ENCODE data around the gene KCNMB4. TPM values are rescaled to one million over a fixed set of nuclear protein-coding genes. Genes with fewer than 3 reads are reported as not detected.

The KCNMB4 gene
- total and polyA plus RNA-seq, 2 donors (not counting 1 experiment from before 2014, with no cell fraction given): 0.66 to 0.67 TPM

DNA sequence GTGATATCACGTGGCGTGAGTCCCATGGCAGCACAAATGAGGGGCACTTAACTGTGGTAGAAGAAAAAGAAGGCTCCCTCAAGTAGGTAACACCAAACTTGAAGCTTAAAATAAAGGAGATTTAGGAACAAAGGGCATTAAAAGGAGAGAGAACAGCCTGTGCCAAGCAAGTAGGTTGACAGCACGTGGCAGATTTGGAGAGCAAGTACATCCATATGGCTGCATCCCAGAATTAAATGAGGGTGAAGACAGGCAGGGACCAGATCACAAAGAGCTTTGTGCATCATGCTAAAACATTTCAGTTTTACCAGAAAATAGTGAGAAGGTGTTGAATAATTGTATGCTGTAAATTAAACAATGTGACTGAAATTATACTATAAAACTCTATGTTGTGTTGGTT lies 32.8 kb downstream of the KCNMB4 start:
- no peaks in the 10 kb centered on the region for H3K79me2 ChIP-seq (ENCODE audit: control insufficient read depth, insufficient read depth, low read length)
- H3K4me2 ChIP-seq (replicated peaks; ENCODE audit: low read depth, low read length, poor library complexity, severe bottlenecking): no peak overlapping the region
- DNase-seq (no peak), ATAC-seq (ENCODE audit: low read depth) (no peak)
- H3K4me1 Mint-ChIP-seq: no peaks in the 10 kb centered on the region
- no peaks in the 10 kb centered on the region for H3K4me1 ChIP-seq (ENCODE audit: control insufficient read depth in 2 of 2, insufficient read depth in 2 of 2, low read length in 2 of 2)
- no peak overlapping the region for H3K4me3 Mint-ChIP-seq
- H3K4me3 ChIP-seq (ENCODE audit: control extremely low read depth in 1 of 5, extremely low read depth in 1 of 5, insufficient read depth in 1 of 5, low read depth in 2 of 5, low read length in 4 of 5): no peak overlapping the region
- H3K27ac ChIP-seq (ENCODE audit: low read length in 2 of 2): no peak overlapping the region
- H3K36me3 ChIP-seq (replicated peaks in 1 of 2; ENCODE audit: control extremely low read depth in 1 of 2, control insufficient read depth in 1 of 2, extremely low read depth in 1 of 2, insufficient read depth in 2 of 2, low read length in 1 of 2): no peaks in the 10 kb centered on the region
- H3K9ac ChIP-seq (ENCODE audit: low read length): no peak overlapping the region
- POLR2A ChIA-PET: no interaction called here
- CTCF ChIA-PET: no interaction called here
- no CpG with 5 or more reads among the region's 3 CpGs for WGBS (ENCODE audit: insufficient coverage)
- H4K20me1 ChIP-seq (ENCODE audit: control insufficient read depth, insufficient read depth, low read length, poor library complexity, severe bottlenecking): no peaks in the 10 kb centered on the region
- no peaks in the 10 kb centered on the region for H3K27me3 ChIP-seq (replicated peaks in 1 of 4; ENCODE audit: control extremely low read depth in 1 of 4, control insufficient read depth in 3 of 4, insufficient read depth in 4 of 4, low read length in 3 of 4)
- no peak overlapping the region for H3K27ac Mint-ChIP-seq
- intact Hi-C loops (cut with micrococcal nuclease): no loop called here
- no peak overlapping the region for H2AFZ ChIP-seq (ENCODE audit: insufficient read depth, low read depth, low read length, poor library complexity, severe bottlenecking)
- H3K9me3 Mint-ChIP-seq (ENCODE audit: insufficient read depth): no peaks in the 10 kb centered on the region
- H3K9me3 ChIP-seq (ENCODE audit: control extremely low read depth in 1 of 3, control insufficient read depth in 2 of 3, insufficient read depth in 1 of 3, low read length in 2 of 3): no peaks in the 10 kb centered on the region
- no peaks in the 10 kb centered on the region for H3K27me3 Mint-ChIP-seq
- TF ChIP-seq EZH2 (IDR thresholded peaks at IDR 0.05; ENCODE audit: borderline replicate concordance, insufficient read depth, low read depth, low read length, poor library complexity, severe bottlenecking): no peak
- TF ChIP-seq, protein P1, sequence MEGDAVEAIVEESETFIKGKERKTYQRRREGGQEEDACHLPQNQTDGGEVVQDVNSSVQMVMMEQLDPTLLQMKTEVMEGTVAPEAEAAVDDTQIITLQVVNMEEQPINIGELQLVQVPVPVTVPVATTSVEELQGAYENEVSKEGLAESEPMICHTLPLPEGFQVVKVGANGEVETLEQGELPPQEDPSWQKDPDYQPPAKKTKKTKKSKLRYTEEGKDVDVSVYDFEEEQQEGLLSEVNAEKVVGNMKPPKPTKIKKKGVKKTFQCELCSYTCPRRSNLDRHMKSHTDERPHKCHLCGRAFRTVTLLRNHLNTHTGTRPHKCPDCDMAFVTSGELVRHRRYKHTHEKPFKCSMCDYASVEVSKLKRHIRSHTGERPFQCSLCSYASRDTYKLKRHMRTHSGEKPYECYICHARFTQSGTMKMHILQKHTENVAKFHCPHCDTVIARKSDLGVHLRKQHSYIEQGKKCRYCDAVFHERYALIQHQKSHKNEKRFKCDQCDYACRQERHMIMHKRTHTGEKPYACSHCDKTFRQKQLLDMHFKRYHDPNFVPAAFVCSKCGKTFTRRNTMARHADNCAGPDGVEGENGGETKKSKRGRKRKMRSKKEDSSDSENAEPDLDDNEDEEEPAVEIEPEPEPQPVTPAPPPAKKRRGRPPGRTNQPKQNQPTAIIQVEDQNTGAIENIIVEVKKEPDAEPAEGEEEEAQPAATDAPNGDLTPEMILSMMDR (IDR thresholded peaks at IDR 0.05): no peak

DNA sequence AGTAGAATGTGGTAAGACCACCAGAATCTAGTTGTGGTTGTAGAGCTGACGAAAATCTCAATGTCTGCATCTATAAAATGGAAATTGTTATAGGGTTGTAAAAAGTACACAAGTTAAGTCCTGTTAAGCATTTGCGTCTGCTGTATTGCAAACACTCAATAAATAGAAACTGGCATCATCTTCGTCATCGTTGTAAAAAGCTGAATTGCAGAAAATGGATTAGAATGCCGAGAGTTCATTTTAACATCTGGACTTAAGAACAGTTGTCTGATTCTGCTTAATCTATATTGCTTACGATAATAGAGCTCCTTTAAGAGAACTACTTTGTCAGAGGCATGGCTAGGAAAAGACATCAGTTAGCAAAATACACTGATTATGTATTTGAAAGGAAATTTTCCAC lies 33.2 kb downstream of the KCNMB4 start:
- Mint-ChIP-seq H3K9me3 (ENCODE audit: insufficient read depth) (no peaks in the 10 kb centered on the region), H3K27ac (no peak overlapping the region), H3K27me3 (no peaks in the 10 kb centered on the region), H3K4me3 (no peak overlapping the region), H3K4me1 (no peaks in the 10 kb centered on the region)
- H3K9ac ChIP-seq (ENCODE audit: low read length): no peak overlapping the region
- no peaks in the 10 kb centered on the region for H3K79me2 ChIP-seq (ENCODE audit: control insufficient read depth, insufficient read depth, low read length)
- no peak overlapping the region for H3K4me2 ChIP-seq (replicated peaks; ENCODE audit: low read depth, low read length, poor library complexity, severe bottlenecking)
- CTCF ChIA-PET: no interaction called here
- H3K9me3 ChIP-seq (ENCODE audit: control extremely low read depth in 1 of 3, control insufficient read depth in 2 of 3, insufficient read depth in 1 of 3, low read length in 2 of 3): no peaks in the 10 kb centered on the region
- intact Hi-C loops (cut with micrococcal nuclease): no loop called here
- no peak overlapping the region for H2AFZ ChIP-seq (ENCODE audit: insufficient read depth, low read depth, low read length, poor library complexity, severe bottlenecking)
- POLR2A ChIA-PET: no interaction called here
- H3K4me1 ChIP-seq (ENCODE audit: control insufficient read depth in 2 of 2, insufficient read depth in 2 of 2, low read length in 2 of 2): no peaks in the 10 kb centered on the region
- no CpG with 5 or more reads among the region's 6 CpGs for WGBS (ENCODE audit: insufficient coverage)
- TF ChIP-seq EZH2 (IDR thresholded peaks at IDR 0.05; ENCODE audit: borderline replicate concordance, insufficient read depth, low read depth, low read length, poor library complexity, severe bottlenecking): no peak
- TF ChIP-seq, protein P1 (IDR thresholded peaks at IDR 0.05): no peak
- DNase-seq: no peak
- H4K20me1 ChIP-seq (ENCODE audit: control insufficient read depth, insufficient read depth, low read length, poor library complexity, severe bottlenecking): no peaks in the 10 kb centered on the region
- ATAC-seq (ENCODE audit: low read depth): no peak
- no peak overlapping the region for H3K4me3 ChIP-seq (ENCODE audit: control extremely low read depth in 1 of 5, extremely low read depth in 1 of 5, insufficient read depth in 1 of 5, low read depth in 2 of 5, low read length in 4 of 5)
- H3K36me3 ChIP-seq (replicated peaks in 1 of 2; ENCODE audit: control extremely low read depth in 1 of 2, control insufficient read depth in 1 of 2, extremely low read depth in 1 of 2, insufficient read depth in 2 of 2, low read length in 1 of 2): no peaks in the 10 kb centered on the region
- H3K27me3 ChIP-seq (replicated peaks in 1 of 4; ENCODE audit: control extremely low read depth in 1 of 4, control insufficient read depth in 3 of 4, insufficient read depth in 4 of 4, low read length in 3 of 4): no peaks in the 10 kb centered on the region
- H3K27ac ChIP-seq (ENCODE audit: low read length in 2 of 2): no peak overlapping the region

Data from B cell (primary cell).